Right lobe of liver (tissue), 4 donors: ENCODE results near the gene ELN.

Experiments used
- CTCF ChIP-seq, 4 donors: fragments of 200-600 bp in 3 of 4; fragments of 450-650 bp in 1 of 4; IDR thresholded peaks; one replicate each; pipeline versions ENCODE4 v1.5.1 to v1.8.0; 2016 to 2022; ENCODE audit warnings: antibody characterized with exemption in 4 of 4, mild to moderate bottlenecking in 2 of 4
- POLR2A ChIP-seq: fragments of 450-650 bp; IDR thresholded peaks from one replicate; pipeline ENCODE4 v1.6.1; 2017; ENCODE audit warnings: antibody characterized with exemption, mild to moderate bottlenecking
- donor health status: DM: no; HTN: no; CAD: no.
- donor health status: DM: no; HTN: no; CAD: no.
- donor health status: DM: no; HTN: yes; CAD: no.

- TF ChIP-seq CTCF (IDR thresholded peaks at IDR 0.05) (no peak), POLR2A (no peak)
These were observed 24.4 kb upstream of the ELN start for GRCh38 chr7:74003621-74004020.
